ENCODE results near the gene TINCR. TPM values are rescaled to one million over a fixed set of nuclear protein-coding genes. Genes with fewer than 3 reads are reported as not detected.
"Not testable (repeated sequence)": the region's sequence is repeated elsewhere in the genome, so short reads cannot be mapped to it uniquely, and the experiment has no call there.

TINCR gene
- total RNA-seq, 1 donor from 2014 or later, result 1.0 TPM

- Mint-ChIP-seq H3K4me1 (ENCODE audit: low read depth) (peaks cover 4% of the 10 kb centered on the region), H3K27ac (no peak overlapping the region), H3K9me3 (ENCODE audit: low read depth) (no peaks in the 10 kb centered on the region), H3K36me3 (ENCODE audit: insufficient read depth) (no peaks in the 10 kb centered on the region), H3K4me3 (ENCODE audit: low read depth) (no peak overlapping the region), H3K27me3 (peaks cover 21% of the 10 kb centered on the region)
- no peak for DNase-seq (ENCODE audit: low spot score, unreplicated experiment)
- TF ChIP-seq CTCF (IDR thresholded peaks at IDR 0.05; ENCODE audit: unreplicated experiment), result no peak
These were observed 22.7 kb downstream of the TINCR start for GRCh38 chr19:5545051-5545450.

GRCh38 chr19:5542665-5543064, 25.1 kb downstream of the TINCR start:
- DNase-seq (ENCODE audit: low spot score, unreplicated experiment), result no peak
- peak overlapping the region; percentile 88 for H3K27ac Mint-ChIP-seq
- TF ChIP-seq CTCF (IDR thresholded peaks at IDR 0.05; ENCODE audit: unreplicated experiment), result no peak

GRCh38 chr19:5541456-5541855, 26.3 kb downstream of the TINCR start:
- no peak for TF ChIP-seq CTCF (IDR thresholded peaks at IDR 0.05; ENCODE audit: unreplicated experiment)
- Mint-ChIP-seq H3K27ac (no peak overlapping the region), H3K4me3 (ENCODE audit: low read depth) (no peak overlapping the region), H3K36me3 (ENCODE audit: insufficient read depth) (no peaks in the 10 kb centered on the region), H3K27me3 (peaks cover 4% of the 10 kb centered on the region), H3K4me1 (ENCODE audit: low read depth) (peaks cover 4% of the 10 kb centered on the region), H3K9me3 (ENCODE audit: low read depth) (no peaks in the 10 kb centered on the region)
- DNase-seq (ENCODE audit: low spot score, unreplicated experiment), result no peak

More at GRCh38 chr19:5542665-5543064, 25.1 kb downstream of the TINCR start:
- peaks cover 4% of the 10 kb centered on the region for H3K4me1 Mint-ChIP-seq (ENCODE audit: low read depth)
- H3K9me3 Mint-ChIP-seq (ENCODE audit: low read depth), result no peaks in the 10 kb centered on the region
- no peaks in the 10 kb centered on the region for H3K36me3 Mint-ChIP-seq (ENCODE audit: insufficient read depth)
- H3K4me3 Mint-ChIP-seq (ENCODE audit: low read depth), result no peak overlapping the region
- peaks cover 4% of the 10 kb centered on the region for H3K27me3 Mint-ChIP-seq

GRCh38 chr19:5540208-5540607, 27.5 kb downstream of the TINCR start:
- Mint-ChIP-seq H3K4me1 (ENCODE audit: low read depth) (peaks cover 8% of the 10 kb centered on the region), H3K4me3 (ENCODE audit: low read depth) (no peak overlapping the region), H3K27ac (no peak overlapping the region), H3K27me3 (no peaks in the 10 kb centered on the region), H3K36me3 (ENCODE audit: insufficient read depth) (no peaks in the 10 kb centered on the region), H3K9me3 (ENCODE audit: low read depth) (peaks cover under 1% of the 10 kb centered on the region)
- no peak for DNase-seq (ENCODE audit: low spot score, unreplicated experiment)
- no peak for TF ChIP-seq CTCF (IDR thresholded peaks at IDR 0.05; ENCODE audit: unreplicated experiment)

GRCh38 chr19:5537870-5538269, 29.9 kb downstream of the TINCR start:
- Mint-ChIP-seq H3K27ac (no peak overlapping the region), H3K4me3 (ENCODE audit: low read depth) (no peak overlapping the region)

GRCh38 chr19:5536982-5537579, 30.7 kb downstream of the TINCR start:
- not testable (repeated sequence) for H3K36me3 Mint-ChIP-seq (ENCODE audit: insufficient read depth); H3K9me3 Mint-ChIP-seq (ENCODE audit: low read depth); H3K27me3 Mint-ChIP-seq; H3K4me3 Mint-ChIP-seq (ENCODE audit: low read depth); H3K27ac Mint-ChIP-seq; H3K4me1 Mint-ChIP-seq (ENCODE audit: low read depth); DNase-seq (ENCODE audit: low spot score, unreplicated experiment)

More at GRCh38 chr19:5537870-5538269, 29.9 kb downstream of the TINCR start:
- no peak for DNase-seq (ENCODE audit: low spot score, unreplicated experiment)
- Mint-ChIP-seq H3K27me3 (peaks cover 2% of the 10 kb centered on the region), H3K4me1 (ENCODE audit: low read depth) (peaks cover 8% of the 10 kb centered on the region), H3K36me3 (ENCODE audit: insufficient read depth) (peaks cover 3% of the 10 kb centered on the region), H3K9me3 (ENCODE audit: low read depth) (peaks cover 5% of the 10 kb centered on the region)
- TF ChIP-seq CTCF (IDR thresholded peaks at IDR 0.05; ENCODE audit: unreplicated experiment), result no peak

Data from progenitor cell of endocrine pancreas (in vitro differentiated cells).